Skin of body (tissue), 3 donors: ENCODE data around the gene RELCH. TPM values are rescaled to one million over a fixed set of nuclear protein-coding genes. Genes with fewer than 3 reads are reported as not detected.

ENCODE experiments used
- DNase-seq: peaks from one replicate; lab custom pipeline; 2025; lab: John Stamatoyannopoulos, UW
- small RNA-seq: library from RNA; depleted of rRNA; stranded (forward); fragments of <200 nt; gene quantifications from one replicate; pipeline ENCODE3, GENCODE V24; 2014; ENCODE audit warnings: low replicate concordance
- total RNA-seq: library from RNA; depleted of rRNA; stranded (reverse); fragments of >200 nt; gene quantifications from one replicate; pipeline ENCODE4 v1.2.3, GENCODE V29; 2014

RELCH gene
- total RNA-seq, 1 donor from 2014 or later = 39.7 TPM

DNA sequence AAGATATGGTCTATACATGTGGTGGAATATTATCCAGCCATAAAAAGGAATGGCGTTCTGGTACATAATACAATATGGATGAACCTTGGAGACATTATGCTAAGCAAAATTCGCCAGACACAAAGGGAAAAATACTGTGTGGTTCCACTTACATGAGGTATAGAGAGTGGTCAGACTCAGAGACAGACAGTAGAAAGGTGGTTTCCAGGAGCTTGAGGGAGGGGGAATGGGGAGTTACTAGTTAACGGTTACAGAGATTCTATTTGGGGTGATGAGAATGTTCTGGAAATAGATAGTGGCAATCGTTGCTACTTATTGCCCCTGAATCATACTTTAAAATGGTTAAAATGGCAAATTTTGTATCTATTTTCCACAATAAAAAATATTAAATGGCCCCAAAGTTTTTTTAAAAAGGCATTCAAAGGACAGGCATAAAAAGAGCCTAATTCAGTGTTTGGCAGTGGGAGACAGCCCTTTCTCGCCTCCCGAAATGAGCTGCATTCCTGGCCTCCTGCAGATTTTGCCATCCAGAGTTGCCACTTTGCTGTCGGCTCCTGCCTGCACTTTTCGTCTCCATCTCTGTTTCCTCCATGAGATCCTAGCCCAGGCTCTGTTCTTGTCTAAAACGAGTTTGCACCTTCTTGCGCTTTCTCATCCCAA is 151.5 kb downstream of the RELCH start:
- DNase-seq = no peak

GRCh38 chr18:62339106-62339988 is 152.3 kb downstream of the RELCH start:
- no peak for DNase-seq

GRCh38 chr18:62340996-62341395 is 153.9 kb downstream of the RELCH start:
- DNase-seq = no peak

GRCh38 chr18:62341473-62341872 is 154.4 kb downstream of the RELCH start:
- no peak for DNase-seq

- no peak for DNase-seq
Observed at GRCh38 chr18:62342884-62343283, 155.8 kb downstream of the RELCH start.

DNA sequence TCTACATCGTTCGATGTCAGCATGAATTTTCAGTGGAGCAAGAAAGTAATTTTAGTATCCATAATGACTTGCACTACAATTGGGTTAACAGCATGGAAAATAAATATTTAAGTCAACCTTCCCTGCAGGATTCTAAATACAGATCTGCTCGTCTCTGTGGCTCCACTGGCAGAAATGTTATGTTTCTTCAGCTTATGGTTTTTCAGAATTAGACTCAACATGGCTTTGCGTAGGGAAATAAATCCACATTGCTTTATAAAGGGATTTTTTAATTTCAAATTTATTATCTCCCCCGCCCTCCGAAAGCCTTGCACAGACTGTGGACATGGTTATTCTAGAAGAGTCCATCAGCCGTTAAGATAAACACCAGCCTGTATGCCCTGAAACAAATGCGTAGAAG is 156.3 kb downstream of the RELCH start:
- DNase-seq = no peak

- DNase-seq = no peak
Observed at GRCh38 chr18:62345909-62346308, 158.9 kb downstream of the RELCH start.

DNA sequence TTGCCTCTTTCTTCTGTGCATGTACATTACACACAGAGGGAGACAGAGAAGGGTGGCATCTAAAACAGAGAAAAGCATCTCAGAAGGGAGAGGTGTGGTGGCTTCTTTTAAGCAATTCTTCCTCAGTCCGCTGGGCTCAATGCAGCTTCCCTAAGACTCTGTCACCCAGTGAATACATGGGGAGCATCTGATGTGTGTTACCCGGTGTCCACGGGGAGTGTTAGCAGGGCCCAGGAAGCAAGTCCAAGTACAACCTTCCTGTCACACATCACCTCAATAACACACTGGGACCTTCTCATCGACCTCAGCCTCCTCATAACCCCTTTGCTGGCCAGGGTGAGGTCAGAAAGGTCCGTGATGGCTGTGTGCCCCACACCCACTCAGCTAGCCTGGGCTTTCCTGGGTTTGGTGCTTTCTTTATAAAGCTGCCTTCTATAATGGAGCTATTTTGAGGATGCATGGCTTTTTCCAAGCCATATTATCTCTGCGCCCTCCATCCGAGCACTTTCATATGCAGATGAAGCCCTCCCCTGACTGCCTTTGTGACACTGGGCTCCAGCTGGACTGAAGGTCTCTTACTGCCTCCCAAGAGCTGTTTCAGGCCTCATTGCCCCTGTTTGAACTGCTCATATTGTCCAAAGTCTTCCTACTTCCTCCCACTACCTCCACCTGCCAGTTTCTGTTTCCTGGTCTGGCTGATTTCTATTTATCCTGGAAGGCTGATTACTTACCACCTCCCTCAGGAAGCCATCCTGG is 159.5 kb downstream of the RELCH start:
- no peak for DNase-seq

GRCh38 chr18:62347089-62347506 is 160.0 kb downstream of the RELCH start:
- DNase-seq = no peak

DNA sequence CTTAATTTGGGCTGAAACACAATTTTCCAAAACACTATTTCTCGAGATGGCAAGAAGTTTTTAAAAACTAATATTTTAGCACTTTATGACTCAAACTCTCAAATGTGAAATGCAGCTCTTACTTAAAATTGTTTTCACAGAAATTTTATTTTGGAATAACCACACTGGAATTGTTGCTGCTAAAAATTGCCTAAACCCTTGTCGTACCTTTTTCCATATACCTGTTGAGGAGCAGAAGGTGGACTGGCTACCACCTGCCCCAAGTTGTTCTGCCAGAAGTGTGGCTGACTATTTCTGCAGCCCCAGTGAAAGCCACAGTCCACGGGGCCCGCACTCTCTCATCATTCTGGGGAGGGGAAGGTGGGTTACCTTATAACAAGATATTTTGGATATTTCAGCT is 161.4 kb downstream of the RELCH start:
- no peak for DNase-seq

DNA sequence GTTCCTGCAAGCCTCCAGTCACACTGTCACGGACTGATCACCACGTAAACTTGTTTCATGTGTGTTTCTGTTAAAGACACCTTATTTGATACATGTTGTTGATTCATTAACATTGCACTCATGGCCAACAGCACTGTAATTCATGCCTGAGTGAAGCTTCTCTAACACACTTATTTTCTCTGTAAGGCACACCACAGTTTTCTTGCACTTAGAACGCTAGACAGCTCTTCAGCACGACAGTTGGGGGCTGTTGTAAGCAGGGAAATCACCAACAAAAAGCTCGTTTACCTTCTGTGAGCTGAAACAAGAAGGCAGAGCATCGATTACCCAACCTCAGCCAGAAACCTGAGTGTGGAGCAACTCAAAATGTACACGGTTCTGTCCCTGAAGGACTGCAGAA is 166.1 kb downstream of the RELCH start:
- DNase-seq = no peak

DNA sequence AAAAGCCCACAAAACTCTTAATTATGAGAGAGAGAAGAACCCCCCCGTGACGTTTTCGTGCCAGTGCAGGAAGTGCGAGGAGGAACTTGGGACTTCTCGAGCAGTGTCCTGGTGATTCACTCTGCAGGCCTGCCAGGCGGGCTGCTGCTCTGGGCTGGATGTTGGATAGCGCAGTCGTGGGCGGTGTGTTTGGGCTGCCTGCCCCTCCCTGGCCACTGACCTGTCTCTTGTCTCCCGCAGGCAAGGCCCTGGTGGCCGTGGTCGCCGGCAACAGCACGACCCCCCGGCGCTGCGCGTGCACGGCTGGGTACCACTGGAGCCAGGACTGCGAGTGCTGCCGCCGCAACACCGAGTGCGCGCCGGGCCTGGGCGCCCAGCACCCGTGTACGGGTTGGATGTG is 167.1 kb downstream of the RELCH start:
- no peak for DNase-seq

GRCh38 chr18:62357079-62357719 is 170.1 kb downstream of the RELCH start:
- DNase-seq = no peak

Small RNA genes lying within 50 kb of the gene (small RNA-seq; reads per million reads assigned to genes)
- not detected for gene RF00019

Other genes starting within 250 kb of the RELCH start
- 50.1 TPM for gene PIGN, start 199 bp upstream of the RELCH start, total RNA-seq
- gene TNFRSF11A, start 138.1 kb downstream of the RELCH start, total RNA-seq = 3.0 TPM